A549 (cell line): ENCODE data around the gene HOXB8. TPM values are rescaled to one million over a fixed set of nuclear protein-coding genes. Genes with fewer than 3 reads are reported as not detected.
A peak's percentile ranks its signal among the peaks of the same experiment; 100 is the strongest.

Experiments used
- ATAC-seq, 2 experiments: fragments of 200-7000 bp in 1 of 2; fragments of >200 bp in 1 of 2; cut with Nextera tagmentation in 1 of 2; cut with Tn5 transposase in 1 of 2; 3 replicates each; pipeline versions ENCODE4 v1.8.0 to v1.9.1; 2018 to 2020; ENCODE audit warnings: mild to moderate bottlenecking in 1 of 2, moderate library complexity in 1 of 2
- CTCF ChIA-PET: fragments of 300-600 bp; sonication (Branson Sonifier 250); formaldehyde crosslinking; extraction: SDS; loops from one replicate; lab custom pipeline; 2021; ENCODE audit warnings: antibody characterized with exemption, inconsistent platforms; lab: Yijun Ruan, JAX
- POLR2A ChIA-PET: fragments of 350-600 bp; formaldehyde crosslinking; extraction: SDS; loops from one replicate; lab custom pipeline; 2021; ENCODE audit warnings: antibody characterized with exemption, inconsistent platforms; lab: Yijun Ruan, JAX
- DNase-seq, 2 experiments: peaks; one replicate each; pipeline versions ENCODE4 v3.0.0 to v3.0.0-alpha.2; 2011 to 2016; ENCODE audit warnings: low read depth in 1 of 2, low spot score in 1 of 2
- FAIRE-seq: peaks from 2 replicates; lab custom pipeline; 2011; peaks lifted over from hg19 to GRCh38; lab: Jason Lieb, UNC
- H3K27ac ChIP-seq, 2 experiments: fragments of >200 bp; sonication (Bioruptor Twin); formaldehyde crosslinking; 3 replicates each; pipeline ENCODE4 v1.5.1; 2016 to 2017
- H3K4me1 ChIP-seq: fragments of >200 bp; sonication (Bioruptor Twin); formaldehyde crosslinking; 3 replicates; pipeline ENCODE4 v1.6.1; 2016
- H3K4me2 ChIP-seq: fragments of >200 bp; sonication (Bioruptor Twin); formaldehyde crosslinking; 3 replicates; pipeline ENCODE4 v1.6.1; 2016
- H3K4me3 ChIP-seq: fragments of >200 bp; sonication (Bioruptor Twin); formaldehyde crosslinking; 3 replicates; pipeline ENCODE4 v1.5.1; 2016
- H3K9me3 ChIP-seq: fragments of >200 bp; sonication (Bioruptor Twin); formaldehyde crosslinking; 3 replicates; pipeline ENCODE4 v1.6.1; 2016
- CBX2 ChIP-seq: fragments of 200-600 bp; sonication (generic); IDR thresholded peaks from 2 replicates; pipeline ENCODE4 v1.6.1; 2016; ENCODE audit warnings: low read depth, mild to moderate bottlenecking, borderline replicate concordance
- FOSL2 ChIP-seq, 2 experiments: fragments of 450-650 bp in 1 of 2; fragments of >200 bp in 1 of 2; sonication (Bioruptor Twin) in 1 of 2; formaldehyde crosslinking; IDR thresholded peaks; 2 replicates each; pipeline versions ENCODE4 v1.5.0 to v1.6.1; 2016 to 2020; ENCODE audit warnings: mild to moderate bottlenecking in 1 of 2, moderate library complexity in 1 of 2
- FOXS1 ChIP-seq: fragments of 250-450 bp; sonication (Bioruptor Pico); IDR thresholded peaks from 2 replicates; pipeline ENCODE4 v1.5.0; 2020; ENCODE audit warnings: mild to moderate bottlenecking, moderate library complexity
- GATA3 ChIP-seq: IDR thresholded peaks from 2 replicates; pipeline ENCODE4 v1.6.1; 2012; ENCODE audit warnings: borderline replicate concordance
- HOXB13 ChIP-seq: fragments of 250-450 bp; sonication (Bioruptor Pico); IDR thresholded peaks from 2 replicates; pipeline ENCODE4 v1.5.0; 2020; ENCODE audit warnings: low read depth, mild to moderate bottlenecking, moderate library complexity
- JUN ChIP-seq, 2 experiments: fragments of >200 bp; sonication (Bioruptor Twin); formaldehyde crosslinking; IDR thresholded peaks; 2 replicates in 1 of 2; 3 replicates in 1 of 2; pipeline ENCODE4 v1.6.1; 2016 to 2017
- KDM1A ChIP-seq: fragments of 200-600 bp; sonication (generic); IDR thresholded peaks from 2 replicates; pipeline ENCODE4 v1.6.1; 2016; ENCODE audit warnings: low read depth, mild to moderate bottlenecking
- NFE2L2 ChIP-seq: fragments of 150-350 bp; conservative IDR thresholded peaks from 2 replicates; pipeline ENCODE4 v1.6.1; 2014; ENCODE audit warnings: low read length
- NR3C1 ChIP-seq: fragments of >200 bp; sonication (Bioruptor Twin); formaldehyde crosslinking; IDR thresholded peaks from 3 replicates; pipeline ENCODE4 v1.6.1; 2017
- PHF8 ChIP-seq: fragments of 200-600 bp; sonication (generic); IDR thresholded peaks from 2 replicates; pipeline ENCODE4 v1.6.1; 2016; ENCODE audit warnings: low read depth, mild to moderate bottlenecking, antibody characterized with exemption, moderate library complexity, borderline replicate concordance
- POLR2A ChIP-seq: IDR thresholded peaks from 2 replicates; pipeline ENCODE4 v1.6.1; 2012; ENCODE audit warnings: mild to moderate bottlenecking, low read length
- POLR2AphosphoS2 ChIP-seq: conservative IDR thresholded peaks from 2 replicates; pipeline ENCODE4 v1.6.1; 2012; ENCODE audit warnings: low read length, improper control_type of control experiment, inconsistent platforms
- RAD21 ChIP-seq, 2 experiments: fragments of >200 bp in 1 of 2; sonication (Bioruptor Twin) in 1 of 2; formaldehyde crosslinking in 1 of 2; IDR thresholded peaks in 1 of 2; conservative IDR thresholded peaks in 1 of 2; 2 replicates in 1 of 2; 3 replicates in 1 of 2; pipeline ENCODE4 v1.6.1; 2012 to 2018; ENCODE audit warnings: inconsistent platforms in 1 of 2
- RARB ChIP-seq: fragments of 250-450 bp; sonication (Bioruptor Pico); IDR thresholded peaks from 2 replicates; pipeline ENCODE4 v1.8.0; 2021; ENCODE audit warnings: mild to moderate bottlenecking, moderate library complexity
- RNF2 ChIP-seq: fragments of 200-600 bp; sonication (generic); IDR thresholded peaks from 2 replicates; pipeline ENCODE4 v1.6.1; 2016; ENCODE audit warnings: low read depth, mild to moderate bottlenecking, antibody characterized with exemption, moderate library complexity, borderline replicate concordance
- TP53 ChIP-seq: fragments of 250-450 bp; sonication (Bioruptor Pico); IDR thresholded peaks from 2 replicates; pipeline ENCODE4 v1.5.0; 2021; ENCODE audit warnings: mild to moderate bottlenecking, moderate library complexity
- ZFP36 ChIP-seq: fragments of 450-650 bp; IDR thresholded peaks from 2 replicates; pipeline ENCODE4 v1.6.1; 2014; ENCODE audit warnings: borderline replicate concordance; ENCODE audit not compliant: partially characterized antibody
- ZSCAN20 ChIP-seq: fragments of 250-450 bp; sonication (Bioruptor Pico); IDR thresholded peaks from 2 replicates; pipeline ENCODE4 v1.8.0; 2022; ENCODE audit warnings: mild to moderate bottlenecking, moderate library complexity
- WGBS: methylation state at CpG from one replicate; pipeline ENCODE4 v1.1.6; 2017; ENCODE audit errors: missing lambda C conversion rate; 5-methylcytosine and 5-hydroxymethylcytosine counted together
- polyA plus RNA-seq, 4 experiments: library from polyadenylated mRNA; depleted of rRNA in 3 of 4; stranded (reverse); fragments of >200 nt; fragmentation: RNase III in 1 of 4; extraction: RNeasy Plus Mini Kit Qiagen cat#74134 plus additional on column Dnase treatment in 1 of 4; gene quantifications; 2 replicates in 3 of 4; 3 replicates in 1 of 4; pipeline ENCODE4 v1.2.3, GENCODE V29; 2011 to 2017
- TF ChIP-seq, protein P1 (sequence below): fragments of 450-650 bp; IDR thresholded peaks from 2 replicates; pipeline ENCODE4 v1.6.1; 2014; ENCODE audit warnings: antibody characterized with exemption
- TF ChIP-seq, protein P2 (sequence below): IDR thresholded peaks from 2 replicates; pipeline ENCODE4 v1.6.1; 2012; ENCODE audit warnings: low read depth, borderline replicate concordance
- TF ChIP-seq, protein P3 (sequence below): fragments of >200 bp; sonication (Bioruptor Twin); formaldehyde crosslinking; IDR thresholded peaks from 3 replicates; pipeline ENCODE4 v1.6.1; 2016
- TF ChIP-seq, protein P4 (sequence below): IDR thresholded peaks from 2 replicates; pipeline ENCODE4 v1.6.1; 2012
- TF ChIP-seq, protein P5 (sequence below): fragments of 150-350 bp; IDR thresholded peaks from 2 replicates; pipeline ENCODE4 v1.6.1; 2014; ENCODE audit warnings: low read depth, mild to moderate bottlenecking, low read length

HOXB8 gene
- polyA plus RNA-seq, 2 of the 4 experiments (the other 2 are of a cell fraction), result 5.8 to 11.1 TPM

DNA sequence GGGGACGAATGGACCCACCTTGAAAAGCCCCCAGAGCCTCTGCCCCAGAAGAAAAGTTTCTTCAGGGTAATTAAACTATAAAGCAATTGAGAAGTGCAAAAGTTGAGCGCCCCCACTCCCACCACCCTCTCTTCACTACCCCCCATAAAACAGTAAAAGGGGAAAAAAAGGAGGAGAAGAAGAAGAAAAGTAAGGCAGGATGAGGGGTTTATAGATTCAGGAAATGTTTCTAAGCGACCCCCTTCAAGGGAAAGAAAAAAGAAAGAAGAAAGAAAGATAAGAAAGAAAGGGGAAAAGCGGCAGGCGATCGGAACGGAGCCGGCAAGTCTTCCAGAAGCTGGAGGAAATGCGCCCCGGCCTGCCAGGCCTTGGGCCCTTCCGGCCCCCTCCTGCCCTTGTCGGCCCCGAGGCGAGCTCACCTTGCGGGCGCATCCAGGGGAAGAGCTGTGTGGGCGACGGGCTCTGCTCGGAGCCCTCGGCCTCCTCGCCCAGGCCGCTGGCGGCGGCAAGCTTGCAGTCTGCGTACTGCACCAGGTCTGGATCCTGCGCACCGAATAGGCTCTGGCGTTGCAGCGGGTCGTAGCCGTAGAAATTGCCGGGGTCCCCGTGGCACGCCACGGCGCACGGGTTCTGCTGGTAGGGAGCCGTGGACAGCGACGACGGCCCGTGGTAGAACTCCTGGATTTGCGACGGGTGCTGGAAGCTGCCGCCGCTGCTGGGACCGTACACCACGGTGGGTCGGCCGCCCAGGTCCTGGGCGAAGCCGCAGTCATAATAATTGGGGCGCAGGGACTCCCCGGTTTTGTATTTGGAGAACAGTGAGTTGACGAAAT, 1.0 kb downstream of the HOXB8 start:
- POLR2A ChIA-PET, result interaction anchor here (0.6 to 2.9 kb wide), 5 partner anchors 11 to 566 kb away, joined by 3 to 30 read pairs (median 4); partner anchors contain the start of genes HOXB9 and NFE2L1
- FAIRE-seq, result no peak
- Histone ChIP-seq H3K9me3 (no peaks in the 10 kb centered on the region), H3K4me1 (peaks cover 20% of the 10 kb centered on the region), H3K27ac (peak overlapping the region; percentile 93 to 99), H3K4me3 (peak overlapping the region; percentile 74), H3K4me2 (peak overlapping the region; percentile 98)
- ATAC-seq, result peak; percentile 27 to 54
- WGBS, result 1% methylated on average over 49 of the region's 55 CpGs
- TF ChIP-seq ZFP36 (peak; percentile 21), ZSCAN20 (no peak), POLR2A (peak; percentile 55), RNF2 (0 out of 2 replicates have a peak, but pooled peaks have one; percentile 56), FOXS1 (CRISPR knock-in tag) (no peak), RARB (CRISPR knock-in tag) (no peak), HOXB13 (CRISPR knock-in tag) (no peak), POLR2AphosphoS2 (no peak), TP53 (CRISPR knock-in tag) (no peak), NR3C1 (no peak), RAD21 (conservative IDR thresholded peaks at IDR 0.05 in 1 of 2, IDR thresholded peaks at IDR 0.05 in 1 of 2) (no peak), CBX2 (no peak), KDM1A (no peak), NFE2L2 (no peak)
- TF ChIP-seq, protein P1, sequence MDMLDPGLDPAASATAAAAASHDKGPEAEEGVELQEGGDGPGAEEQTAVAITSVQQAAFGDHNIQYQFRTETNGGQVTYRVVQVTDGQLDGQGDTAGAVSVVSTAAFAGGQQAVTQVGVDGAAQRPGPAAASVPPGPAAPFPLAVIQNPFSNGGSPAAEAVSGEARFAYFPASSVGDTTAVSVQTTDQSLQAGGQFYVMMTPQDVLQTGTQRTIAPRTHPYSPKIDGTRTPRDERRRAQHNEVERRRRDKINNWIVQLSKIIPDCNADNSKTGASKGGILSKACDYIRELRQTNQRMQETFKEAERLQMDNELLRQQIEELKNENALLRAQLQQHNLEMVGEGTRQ, result no peak
- TF ChIP-seq, protein P2, sequence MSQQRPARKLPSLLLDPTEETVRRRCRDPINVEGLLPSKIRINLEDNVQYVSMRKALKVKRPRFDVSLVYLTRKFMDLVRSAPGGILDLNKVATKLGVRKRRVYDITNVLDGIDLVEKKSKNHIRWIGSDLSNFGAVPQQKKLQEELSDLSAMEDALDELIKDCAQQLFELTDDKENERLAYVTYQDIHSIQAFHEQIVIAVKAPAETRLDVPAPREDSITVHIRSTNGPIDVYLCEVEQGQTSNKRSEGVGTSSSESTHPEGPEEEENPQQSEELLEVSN, result peak; percentile 40; the same call in 1 of the 2 replicates
- TF ChIP-seq, protein P3, sequence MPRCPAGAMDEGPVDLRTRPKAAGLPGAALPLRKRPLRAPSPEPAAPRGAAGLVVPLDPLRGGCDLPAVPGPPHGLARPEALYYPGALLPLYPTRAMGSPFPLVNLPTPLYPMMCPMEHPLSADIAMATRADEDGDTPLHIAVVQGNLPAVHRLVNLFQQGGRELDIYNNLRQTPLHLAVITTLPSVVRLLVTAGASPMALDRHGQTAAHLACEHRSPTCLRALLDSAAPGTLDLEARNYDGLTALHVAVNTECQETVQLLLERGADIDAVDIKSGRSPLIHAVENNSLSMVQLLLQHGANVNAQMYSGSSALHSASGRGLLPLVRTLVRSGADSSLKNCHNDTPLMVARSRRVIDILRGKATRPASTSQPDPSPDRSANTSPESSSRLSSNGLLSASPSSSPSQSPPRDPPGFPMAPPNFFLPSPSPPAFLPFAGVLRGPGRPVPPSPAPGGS, result no peak
- TF ChIP-seq, protein P4, sequence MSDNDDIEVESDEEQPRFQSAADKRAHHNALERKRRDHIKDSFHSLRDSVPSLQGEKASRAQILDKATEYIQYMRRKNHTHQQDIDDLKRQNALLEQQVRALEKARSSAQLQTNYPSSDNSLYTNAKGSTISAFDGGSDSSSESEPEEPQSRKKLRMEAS, result peak; percentile 75; the same call in 1 of the 2 replicates
- TF ChIP-seq, protein P5, sequence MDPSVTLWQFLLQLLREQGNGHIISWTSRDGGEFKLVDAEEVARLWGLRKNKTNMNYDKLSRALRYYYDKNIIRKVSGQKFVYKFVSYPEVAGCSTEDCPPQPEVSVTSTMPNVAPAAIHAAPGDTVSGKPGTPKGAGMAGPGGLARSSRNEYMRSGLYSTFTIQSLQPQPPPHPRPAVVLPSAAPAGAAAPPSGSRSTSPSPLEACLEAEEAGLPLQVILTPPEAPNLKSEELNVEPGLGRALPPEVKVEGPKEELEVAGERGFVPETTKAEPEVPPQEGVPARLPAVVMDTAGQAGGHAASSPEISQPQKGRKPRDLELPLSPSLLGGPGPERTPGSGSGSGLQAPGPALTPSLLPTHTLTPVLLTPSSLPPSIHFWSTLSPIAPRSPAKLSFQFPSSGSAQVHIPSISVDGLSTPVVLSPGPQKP, result no peak
- DNase-seq, result peak; percentile 64 to 71
- CTCF ChIA-PET, result interaction anchor here (0.8 to 3.0 kb wide), 22 partner anchors 9 to 596 kb away, joined by 3 to 17 read pairs (median 4); partner anchors contain the start of gene HOXB9

DNA sequence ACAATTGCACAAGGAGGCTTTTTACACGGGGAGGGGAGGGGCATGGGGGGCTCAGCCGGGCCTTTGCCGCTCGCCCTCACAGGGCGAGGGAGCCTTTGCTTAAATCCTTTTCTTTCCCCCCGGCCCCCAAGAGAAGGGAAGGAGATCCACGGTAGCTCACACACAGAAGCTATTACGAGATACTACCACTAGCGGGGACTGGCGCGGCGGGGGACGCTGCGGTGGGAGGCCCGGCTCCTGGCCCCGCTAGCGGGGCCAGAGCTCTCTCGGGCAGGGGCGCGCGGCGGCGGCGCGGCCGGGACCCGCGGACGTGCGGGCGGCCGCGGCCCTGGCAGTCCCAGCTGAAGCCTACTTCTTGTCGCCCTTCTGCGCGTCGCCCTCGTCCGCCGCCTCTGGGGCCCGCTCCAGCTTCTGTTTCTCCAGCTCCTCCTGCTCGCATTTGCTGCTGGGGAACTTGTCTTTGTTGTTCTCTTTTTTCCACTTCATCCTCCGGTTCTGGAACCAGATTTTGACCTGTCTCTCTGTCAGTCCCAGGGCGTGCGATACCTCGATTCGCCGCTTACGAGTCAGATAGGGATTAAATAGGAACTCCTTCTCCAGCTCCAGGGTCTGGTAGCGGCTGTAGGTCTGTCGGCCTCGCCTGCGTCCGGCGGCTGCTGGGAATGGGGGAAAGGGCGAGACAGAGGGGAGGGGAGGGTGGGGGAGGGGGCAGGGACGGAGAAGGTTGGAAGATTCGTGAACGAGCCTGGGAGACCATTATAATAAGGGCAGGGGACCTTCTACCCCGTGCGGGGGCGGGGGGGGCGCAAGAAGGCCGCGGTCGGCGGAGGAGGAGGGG, 2.0 kb downstream of the HOXB8 start:
- peaks cover 13% of the 10 kb centered on the region for H3K4me1 ChIP-seq
- CTCF ChIA-PET, result interaction anchor here (0.7 to 3.0 kb wide), 26 partner anchors 8 to 587 kb away, joined by 3 to 17 read pairs (median 4); partner anchors contain the start of gene HOXB9
- WGBS, result 1% methylated on average over 47 of the region's 67 CpGs
- H3K9me3 ChIP-seq, result no peaks in the 10 kb centered on the region
- ATAC-seq (peak; percentile 53 to 68), DNase-seq (peak; percentile 79 to 84)
- peak overlapping the region; percentile 93 to 99 for H3K27ac ChIP-seq
- POLR2A ChIA-PET, result interaction anchor here (0.6 to 2.9 kb wide), 8 partner anchors 13 to 565 kb away, joined by 3 to 30 read pairs (median 4); partner anchors contain the start of genes HOXB9 and NFE2L1
- H3K4me3 ChIP-seq, result peak overlapping the region; percentile 74
- no peak for TF ChIP-seq FOSL2 (IDR thresholded peaks at IDR 0.05)
- no peak for TF ChIP-seq FOSL2 (CRISPR knock-in tag; IDR thresholded peaks at IDR 0.05)
- TF ChIP-seq, protein P4, result peak; percentile 50; the same call in 1 of the 2 replicates
- TF ChIP-seq GATA3, result no peak; the same call in 1 of the 2 replicates
- TF ChIP-seq PHF8, result 0 out of 2 replicates have a peak, but pooled peaks have one; percentile 23
- TF ChIP-seq POLR2A, result peak; percentile 31; the same call in 1 of the 2 replicates
- TF ChIP-seq JUN (IDR thresholded peaks at IDR 0.05), result peak in 1 of 2 experiments; percentile 29; a peak in 1 of 5 replicates
- TF ChIP-seq, protein P3, result 0 out of 3 replicates have a peak, but pooled peaks have one; percentile 52
- TF ChIP-seq, all 56 proteins: peak for 5
- H3K4me2 ChIP-seq, result peak overlapping the region; percentile 98
- no peak for FAIRE-seq
